ENCODE data around the gene SGTB. TPM values are rescaled to one million over a fixed set of nuclear protein-coding genes. Genes with fewer than 3 reads are reported as not detected.

The SGTB gene, protein sequence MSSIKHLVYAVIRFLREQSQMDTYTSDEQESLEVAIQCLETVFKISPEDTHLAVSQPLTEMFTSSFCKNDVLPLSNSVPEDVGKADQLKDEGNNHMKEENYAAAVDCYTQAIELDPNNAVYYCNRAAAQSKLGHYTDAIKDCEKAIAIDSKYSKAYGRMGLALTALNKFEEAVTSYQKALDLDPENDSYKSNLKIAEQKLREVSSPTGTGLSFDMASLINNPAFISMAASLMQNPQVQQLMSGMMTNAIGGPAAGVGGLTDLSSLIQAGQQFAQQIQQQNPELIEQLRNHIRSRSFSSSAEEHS
- total RNA-seq = 7.5 and 11.2 TPM in 2 replicates

DNA sequence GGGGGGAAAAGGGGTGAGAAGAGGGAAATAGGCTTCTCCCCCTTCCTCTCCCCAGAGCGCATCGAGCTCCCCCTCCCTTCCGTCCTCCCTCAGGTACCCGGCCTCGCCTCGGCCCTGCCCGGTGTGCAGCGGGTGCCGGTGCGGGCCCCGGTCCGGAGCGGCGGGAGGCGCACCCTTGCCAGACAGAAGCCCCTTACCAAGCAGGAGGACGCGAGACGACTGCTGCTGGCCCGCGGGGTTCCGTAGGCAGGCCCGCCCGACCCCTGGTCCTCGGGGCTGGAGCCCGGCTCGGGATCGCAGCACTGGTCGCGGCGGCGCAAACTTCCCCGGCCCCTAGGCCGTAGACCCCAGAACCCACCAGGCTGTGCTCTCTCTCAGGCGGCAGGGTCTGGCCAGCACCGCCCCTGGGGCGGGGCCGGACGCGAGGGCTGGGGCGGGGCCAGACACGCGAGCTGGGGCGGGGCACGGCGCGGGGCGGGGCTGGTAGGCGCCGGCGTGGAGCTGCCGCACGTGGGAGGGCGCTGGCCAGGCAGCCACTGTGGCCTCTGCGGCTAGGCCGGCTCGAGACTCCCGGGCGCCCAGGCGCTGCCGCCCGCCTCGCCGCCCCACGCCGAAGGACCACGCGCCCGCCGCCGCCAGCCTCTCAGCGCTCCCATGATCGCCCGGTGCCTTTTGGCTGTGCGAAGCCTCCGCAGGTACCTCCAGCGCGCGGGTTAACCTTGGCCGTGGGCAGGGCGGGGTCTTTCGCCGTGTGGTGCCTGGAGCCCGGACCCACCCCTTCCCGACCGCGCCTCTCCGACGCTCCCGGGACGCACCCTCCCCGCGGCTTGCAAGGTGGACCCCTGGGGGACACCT lies at the start of gene SGTB, which contains the start of gene NLN:
Gene SGTB (minus strand): TSS at position 390 of the 855 bp plus-strand sequence. CDS start 1,302 bp downstream, outside the sequence.
Gene NLN (plus strand): TSS at position 486 of the 855 bp plus-strand sequence. CDS start 169 bp downstream, at position 655.

DNA sequence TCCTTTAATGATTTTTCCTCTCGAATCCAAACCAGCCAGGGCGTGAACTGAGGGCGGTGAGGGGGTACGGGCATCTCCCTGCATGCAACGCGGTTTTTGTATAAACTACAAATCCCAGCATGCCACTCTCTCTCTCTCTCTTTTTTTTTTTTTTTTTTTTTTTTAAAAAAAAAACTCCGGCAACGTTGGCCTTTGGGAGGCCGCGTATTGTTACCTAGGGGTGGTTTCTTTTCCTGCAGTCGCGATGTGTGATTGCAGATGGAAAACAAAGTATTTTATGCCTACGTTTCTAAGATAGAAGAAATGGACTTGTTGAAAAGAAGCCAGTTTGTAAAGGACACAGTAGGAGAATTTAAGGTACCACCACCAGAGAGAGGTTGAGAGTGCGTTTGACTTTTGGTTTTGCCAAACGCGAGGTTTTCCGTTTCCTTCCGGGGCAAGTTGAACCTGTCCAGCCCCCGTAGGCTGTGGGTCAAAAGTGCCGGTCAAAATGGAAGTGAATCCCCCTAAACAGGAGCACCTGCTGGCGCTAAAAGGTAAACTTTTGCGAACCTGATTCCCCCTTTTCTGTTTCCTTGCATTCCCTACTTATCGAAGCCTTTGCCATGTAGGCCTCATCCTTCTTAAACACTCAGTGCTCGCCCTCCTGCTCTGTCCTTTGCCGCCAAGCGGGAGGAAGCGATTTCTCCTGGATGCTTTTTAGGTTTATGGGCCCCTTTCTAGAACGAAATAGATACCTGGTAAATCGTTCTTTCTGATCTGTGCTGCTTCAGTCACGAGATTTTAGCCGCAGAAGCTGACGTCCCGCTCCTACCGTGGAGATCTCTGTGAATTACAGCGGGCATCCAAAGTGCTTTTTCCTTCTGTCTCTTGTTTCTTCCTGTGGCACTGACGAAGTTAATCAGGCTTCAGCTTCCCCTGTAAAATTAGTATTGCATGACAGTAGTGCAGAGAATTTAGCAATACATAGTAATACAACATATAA lies 97.0 kb downstream of the SGTB start, which contains the start of the genes SHLD3 and TRAPPC13:
Gene SHLD3 (plus strand): TSS at position 457 of the 985 bp plus-strand sequence. CDS start 4,561 bp downstream, outside the sequence.
Gene TRAPPC13 (plus strand): TSS at position 457 of the 985 bp plus-strand sequence. CDS start 34 bp downstream, at position 491.

DNA sequence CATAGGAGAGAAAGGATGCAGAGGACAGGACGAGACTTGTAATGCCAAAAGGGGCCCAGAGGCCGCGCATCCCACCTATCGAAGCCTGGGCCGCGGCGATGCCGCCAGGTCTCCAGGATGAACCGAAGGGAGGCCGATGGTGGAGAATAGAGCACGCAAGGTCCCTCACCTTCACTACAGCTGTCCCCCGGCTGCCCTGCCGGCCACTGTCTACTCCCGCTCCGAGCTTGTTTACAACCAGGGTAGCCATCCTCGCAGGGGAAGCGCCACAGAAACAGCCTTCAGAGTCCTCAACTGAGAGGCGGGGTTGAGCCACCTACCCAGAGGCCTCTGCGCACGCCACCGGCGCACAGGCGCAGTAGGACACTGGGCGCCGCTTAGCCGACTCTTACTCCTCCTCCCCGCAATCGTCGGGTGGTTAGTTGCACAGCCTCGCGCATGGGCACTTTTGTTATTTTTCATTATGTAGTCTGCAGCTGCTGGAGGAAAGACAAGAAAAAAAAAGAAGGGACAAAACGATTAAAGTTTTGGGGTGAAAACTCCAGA lies 97.8 kb downstream of the SGTB start, which contains the start of gene TRIM23:
Gene TRIM23 (minus strand): TSS at position 309 of the 546 bp plus-strand sequence. CDS start 59 bp downstream, at position 250.

Other genes with a start within 250 kb of the SGTB start
- 50.9 and 78.4 TPM in 2 replicates for gene ADAMTS6, start 240.2 kb downstream of the SGTB start, total RNA-seq
- gene CENPK, start 158.9 kb downstream of the SGTB start, total RNA-seq = 14.0 and 24.6 TPM in 2 replicates
- 29.1 and 32.3 TPM in 2 replicates for gene PPWD1, start 158.8 kb downstream of the SGTB start, total RNA-seq
- gene TRIM23, start 97.8 kb downstream of the SGTB start, total RNA-seq = 13.9 and 14.4 TPM in 2 replicates
- gene SHLD3, start 97.1 kb downstream of the SGTB start, total RNA-seq = 4.6 and 6.2 TPM in 2 replicates
- gene TRAPPC13, start 97.1 kb downstream of the SGTB start, total RNA-seq = 20.3 and 21.5 TPM in 2 replicates
- 37.9 and 47.1 TPM in 2 replicates for gene NLN, start 96 bp upstream of the SGTB start, total RNA-seq
- 67.9 and 77.7 TPM in 2 replicates for gene ERBIN, start 204.5 kb upstream of the SGTB start, total RNA-seq

Data from vein endothelial cell (primary cell).